GM15510 (cell line): ENCODE measurements around the gene C1QL4.

Source experiments
- POLR2A ChIP-seq: IDR thresholded peaks from 3 replicates; pipeline ENCODE4 v1.6.1; 2011; ENCODE audit warnings: borderline replicate concordance; ENCODE audit not compliant: insufficient read length; ENCODE audit errors: extremely low read depth

C1QL4 gene

DNA sequence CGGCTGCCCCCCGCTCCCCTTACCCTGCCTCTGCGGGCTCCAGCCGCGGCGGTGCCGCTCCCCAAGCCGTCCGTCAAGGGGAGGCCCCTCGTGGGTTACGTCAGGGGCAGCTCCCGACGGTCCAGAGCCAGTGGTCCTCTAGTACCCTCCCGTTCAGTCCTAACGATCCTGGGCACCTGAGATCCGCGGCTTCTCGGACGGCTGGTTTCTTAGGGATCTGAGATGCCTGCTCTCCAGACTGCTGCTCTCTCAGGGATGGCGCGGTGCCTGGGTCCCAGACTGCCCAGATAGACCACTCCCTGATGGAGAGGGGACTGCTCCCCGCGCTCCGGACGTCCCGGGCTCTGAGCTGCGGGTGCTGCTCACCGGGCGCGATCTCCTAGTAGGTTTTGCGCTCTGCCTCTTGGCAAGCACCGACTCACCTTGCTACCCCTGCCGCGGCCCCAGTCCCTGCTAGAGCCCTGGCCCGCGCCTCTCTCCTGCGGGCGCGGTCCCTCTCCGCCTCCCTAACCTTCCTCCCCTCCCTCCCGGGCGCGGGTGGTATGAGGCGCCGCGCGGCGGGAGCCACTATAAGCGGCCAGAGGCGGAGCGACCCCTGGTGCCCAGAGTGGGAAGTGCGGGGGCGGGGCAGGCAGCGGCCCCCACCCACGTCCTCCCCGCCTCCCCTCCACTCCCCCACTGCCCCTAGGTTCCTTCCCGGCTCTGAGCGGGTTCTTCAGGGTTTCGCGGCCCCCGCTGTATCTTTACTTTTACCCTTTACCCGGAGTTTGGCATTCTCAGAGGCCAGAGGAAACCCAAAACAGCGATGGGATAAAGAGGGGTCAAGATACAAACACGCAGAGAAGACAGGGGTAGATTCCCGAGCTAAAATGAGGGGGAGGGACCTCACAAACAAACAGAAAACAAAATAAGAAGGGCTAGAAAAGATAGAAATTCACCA is at the start of gene C1QL4:
C1QL4 (minus strand) TSS at position 544 of the 940 bp plus-strand sequence. CDS start 711 bp downstream, outside the sequence.
- TF ChIP-seq POLR2A, result no peak

DNA sequence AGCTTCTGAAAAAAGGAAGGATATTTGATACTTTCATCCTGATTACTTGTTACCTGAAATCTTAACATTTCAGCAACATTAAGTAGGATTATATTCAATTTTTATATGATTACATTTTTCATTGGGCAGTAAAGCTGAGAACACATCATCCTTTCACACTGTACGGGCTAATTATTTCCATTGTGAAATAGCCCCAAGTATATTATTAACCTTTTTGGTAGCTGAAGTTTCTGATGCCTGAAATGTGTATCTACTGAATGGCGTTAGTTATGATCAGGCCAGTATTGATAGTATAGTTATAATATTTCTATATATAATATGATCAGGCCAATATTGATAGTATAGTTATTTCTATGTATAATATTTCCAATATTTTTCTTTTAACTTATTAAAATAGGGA is 40.4 kb upstream of the C1QL4 start:
- TF ChIP-seq POLR2A, result no peak

DNA sequence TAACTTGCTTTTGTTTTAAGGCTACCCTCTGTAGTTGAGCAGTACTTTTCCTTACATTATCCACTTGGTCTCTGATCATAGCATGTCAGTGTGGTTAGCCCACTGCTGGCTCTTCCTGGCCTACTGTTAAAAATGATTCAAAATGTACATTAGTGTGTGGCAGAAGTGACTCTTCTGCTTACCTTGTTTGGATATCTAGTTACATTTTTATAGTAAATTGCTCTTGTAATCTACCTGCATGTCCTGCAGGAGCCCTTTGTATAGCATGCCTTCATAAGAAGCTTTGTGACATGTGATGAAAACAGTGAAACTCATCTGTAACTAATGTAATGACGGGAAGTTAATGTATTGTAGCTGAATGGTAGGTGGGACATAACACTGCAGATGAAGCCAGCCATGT is 38.4 kb upstream of the C1QL4 start:
- TF ChIP-seq POLR2A, result no peak

DNA sequence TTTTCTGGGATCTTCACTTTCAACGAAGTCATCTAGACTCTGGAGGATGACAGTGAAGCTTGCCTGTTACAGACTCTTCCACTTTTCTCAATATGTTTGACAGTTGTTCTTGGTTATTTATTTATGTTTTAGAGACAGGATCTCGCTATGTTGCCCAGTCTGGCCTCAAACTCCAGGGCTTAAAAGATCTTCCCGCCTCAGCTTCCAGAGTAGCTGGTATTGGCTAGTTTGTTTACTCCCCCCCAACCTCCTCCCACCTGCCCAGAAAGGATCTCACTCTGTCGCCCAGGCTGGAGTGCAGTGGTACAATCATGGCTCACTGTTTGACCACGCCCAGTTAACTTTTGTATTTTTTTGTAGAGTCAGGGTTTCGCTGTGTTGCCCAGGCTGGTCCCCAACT is 33.6 kb upstream of the C1QL4 start:
- no peak for TF ChIP-seq POLR2A

DNA sequence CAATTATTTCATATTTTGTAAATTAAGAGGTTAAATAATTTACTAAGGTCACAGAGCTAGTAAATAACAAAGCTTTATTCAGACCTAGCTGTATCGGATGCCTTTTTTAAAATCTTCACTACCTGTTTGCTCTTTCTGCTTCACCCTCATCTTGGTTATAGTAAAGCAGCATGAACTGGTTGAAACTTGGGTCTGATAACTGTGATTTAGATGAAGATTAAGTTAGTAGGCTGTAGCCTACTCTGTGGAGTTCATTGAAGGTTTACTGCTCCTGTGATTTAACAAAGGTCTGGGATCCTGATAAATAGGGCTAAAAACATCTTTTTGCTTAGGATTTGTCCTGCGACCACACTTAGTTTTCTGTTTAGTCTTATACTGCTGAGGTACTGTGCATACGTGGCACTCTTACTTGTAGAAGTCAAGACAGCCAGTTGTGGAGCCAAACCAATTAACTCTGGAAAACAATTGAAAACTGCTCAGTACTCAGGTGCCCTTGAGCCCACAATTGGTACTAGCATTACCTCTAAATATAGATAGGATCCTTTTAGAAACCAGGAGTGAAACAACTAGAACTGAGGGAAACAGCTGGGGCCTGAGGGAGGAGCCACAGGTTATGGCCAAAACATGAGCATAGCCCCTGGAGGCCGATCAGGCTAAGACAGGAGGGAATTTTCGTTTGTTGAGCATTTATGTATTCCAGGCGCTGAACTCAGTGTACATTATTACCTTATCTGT is 32.6 kb upstream of the C1QL4 start:
- TF ChIP-seq POLR2A, result peak; percentile 20

DNA sequence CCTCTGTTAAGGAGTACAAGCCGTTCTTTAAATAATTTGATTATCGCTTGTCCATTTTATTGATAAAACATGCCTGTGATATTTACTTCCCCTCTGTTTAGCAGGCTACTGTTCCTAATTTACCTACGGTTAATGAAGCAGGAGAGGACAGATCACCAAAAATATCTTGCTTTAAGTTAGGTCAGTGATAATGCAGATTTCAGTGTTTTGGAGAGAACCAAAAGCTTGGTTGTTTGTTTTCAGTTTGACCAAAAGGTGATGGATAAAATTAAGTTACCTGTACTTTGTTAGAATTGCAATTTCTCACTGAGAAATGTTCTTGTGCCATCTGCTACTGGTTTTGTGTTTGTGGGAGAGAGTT is 31.2 kb upstream of the C1QL4 start:
- no peak for TF ChIP-seq POLR2A

DNA sequence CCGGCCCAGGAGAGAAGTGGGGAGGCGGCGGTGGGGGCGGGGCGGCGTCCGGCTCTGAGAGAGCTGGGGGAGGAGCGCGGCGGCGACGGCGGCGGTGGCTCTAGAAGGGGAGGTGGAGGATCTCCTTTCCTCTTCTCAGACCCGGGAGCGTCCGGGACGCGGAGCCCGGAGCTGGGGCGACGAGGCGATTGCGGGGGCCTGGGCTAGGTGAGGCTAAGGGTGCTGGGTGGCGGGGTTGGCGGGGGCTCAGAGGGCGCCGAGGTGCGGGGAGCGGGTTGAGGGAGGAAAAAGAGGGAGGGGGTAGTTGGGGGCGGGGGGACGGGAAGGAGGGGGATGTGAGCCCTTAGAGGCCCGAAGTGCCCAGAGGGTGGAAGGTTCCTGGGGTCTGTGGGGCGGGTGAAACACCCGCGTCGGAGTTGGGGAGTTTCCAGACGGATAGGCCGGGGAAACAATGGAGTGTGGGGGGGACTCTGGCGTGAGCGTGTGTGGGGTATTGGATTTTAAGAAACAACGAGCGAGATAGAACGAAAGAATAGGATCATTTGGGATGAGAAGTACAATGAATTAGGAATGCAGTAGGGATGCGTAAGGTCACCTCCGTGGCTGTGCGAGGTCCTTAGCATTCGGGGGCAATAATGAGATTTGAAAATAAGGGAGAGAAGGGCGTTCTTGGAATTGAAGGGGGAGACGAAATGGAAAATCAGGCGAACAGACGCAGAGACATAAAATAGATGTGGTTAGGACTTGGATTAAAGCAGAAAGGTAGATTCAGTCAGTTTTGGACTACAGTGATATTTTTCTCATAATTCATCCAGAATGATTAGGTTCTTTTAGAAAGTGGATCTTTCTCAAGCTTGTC is 30.6 kb upstream of the C1QL4 start, which contains the start of gene SPATS2:
SPATS2 (plus strand) TSS at position 82 of the 859 bp plus-strand sequence. CDS start 93,551 bp downstream, outside the sequence.
- peak; percentile 51 for TF ChIP-seq POLR2A

DNA sequence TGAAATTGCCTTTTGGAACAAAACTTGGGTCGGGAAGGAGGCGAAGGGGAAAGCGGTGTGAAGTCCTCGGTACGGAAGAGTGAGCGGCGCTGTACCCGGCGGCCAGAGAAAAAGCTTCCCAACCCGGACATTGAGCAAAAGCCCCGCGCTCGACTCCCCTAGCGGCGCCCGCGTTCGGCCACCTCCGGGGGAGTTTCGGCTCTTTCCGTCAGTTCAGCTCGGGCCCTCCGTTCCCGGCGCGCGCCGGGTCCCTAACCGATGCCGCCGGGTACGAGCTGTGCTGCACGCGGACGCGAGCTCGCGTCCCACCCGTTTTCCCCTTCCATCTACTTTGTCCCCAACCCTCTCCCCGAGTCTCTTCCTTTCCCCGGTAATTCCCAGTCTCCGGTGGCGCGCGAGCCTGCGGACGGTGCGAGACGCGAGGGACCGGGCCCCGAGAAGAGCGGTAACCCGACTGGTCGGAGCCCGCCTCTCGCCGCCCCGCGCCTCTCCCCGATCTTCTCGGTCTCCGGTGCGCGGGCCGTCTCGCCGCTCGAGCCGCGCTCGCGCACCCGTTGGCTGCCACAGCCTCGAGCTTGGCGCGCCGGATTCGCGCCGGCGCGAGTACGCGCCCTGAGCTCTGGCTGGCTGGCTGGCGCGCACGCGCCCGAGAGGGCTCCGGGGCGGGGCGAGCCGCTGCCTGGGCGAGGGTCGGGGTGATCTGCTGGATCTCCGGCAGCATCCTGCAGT is 29.8 kb upstream of the C1QL4 start:
- TF ChIP-seq POLR2A, result peak; percentile 84

DNA sequence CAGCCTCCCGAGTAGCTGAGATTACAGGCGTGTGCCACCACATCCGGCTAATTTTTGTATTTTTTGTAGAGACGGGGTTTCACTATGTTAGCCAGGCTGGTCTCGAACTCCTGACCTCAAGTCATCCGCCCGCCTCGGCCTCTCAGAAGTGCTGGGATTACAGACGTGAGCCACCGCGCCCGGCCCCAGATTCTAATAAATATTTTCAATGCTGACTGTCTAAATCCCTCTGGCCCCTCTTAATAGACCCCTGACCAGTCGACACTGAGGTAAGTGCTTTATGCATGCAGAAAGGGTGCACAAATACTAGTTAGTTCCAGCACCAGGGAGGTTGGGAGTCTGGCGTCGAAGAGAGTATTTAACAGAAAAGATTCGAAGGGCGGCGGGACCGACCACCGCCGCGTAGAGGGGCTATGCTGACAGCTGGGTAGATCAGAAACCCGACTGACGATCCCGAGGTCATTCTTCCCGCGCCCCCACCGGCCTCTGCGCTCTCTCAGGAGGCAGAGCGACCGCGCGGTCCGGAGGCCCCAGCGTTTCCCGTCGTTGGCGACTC is 29.2 kb upstream of the C1QL4 start:
- TF ChIP-seq POLR2A, result no peak

DNA sequence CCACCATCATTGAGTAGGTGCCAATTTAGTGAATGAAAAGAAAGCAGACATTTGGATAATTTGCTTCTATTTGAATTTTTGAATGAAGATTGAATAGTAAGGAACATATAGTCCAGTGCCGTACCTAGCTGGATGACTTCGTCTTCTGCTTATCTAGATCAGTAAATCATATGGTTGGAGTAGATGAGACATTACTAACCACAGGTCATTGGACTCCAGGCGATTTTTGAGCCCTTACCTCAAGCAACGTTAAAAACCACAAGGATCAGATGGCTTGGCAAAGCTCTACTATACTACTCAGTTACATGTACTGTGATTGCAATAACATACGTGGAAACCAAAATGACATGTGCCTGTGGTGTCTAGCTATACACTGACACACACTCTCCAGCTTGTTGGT is 28.6 kb upstream of the C1QL4 start:
- no peak for TF ChIP-seq POLR2A

DNA sequence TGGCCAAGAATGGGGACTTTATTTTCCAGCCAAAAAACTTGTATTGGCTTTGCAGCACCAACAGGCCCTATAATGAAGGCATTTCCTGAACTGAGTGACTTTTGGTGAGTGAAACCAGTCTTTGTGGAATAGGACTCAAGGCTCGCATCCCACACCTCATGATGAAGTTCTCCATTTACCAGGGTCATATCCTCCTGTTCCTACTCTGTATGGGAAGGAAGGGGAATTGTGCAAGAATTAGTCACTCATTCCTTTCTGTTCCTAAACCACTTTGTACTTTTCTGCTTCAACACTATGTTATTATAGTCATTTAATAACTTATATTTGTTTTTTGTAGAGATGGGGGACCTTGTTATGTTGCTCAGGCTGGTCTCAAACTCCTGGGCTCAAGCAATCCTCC is 28.0 kb upstream of the C1QL4 start:
- no peak for TF ChIP-seq POLR2A

DNA sequence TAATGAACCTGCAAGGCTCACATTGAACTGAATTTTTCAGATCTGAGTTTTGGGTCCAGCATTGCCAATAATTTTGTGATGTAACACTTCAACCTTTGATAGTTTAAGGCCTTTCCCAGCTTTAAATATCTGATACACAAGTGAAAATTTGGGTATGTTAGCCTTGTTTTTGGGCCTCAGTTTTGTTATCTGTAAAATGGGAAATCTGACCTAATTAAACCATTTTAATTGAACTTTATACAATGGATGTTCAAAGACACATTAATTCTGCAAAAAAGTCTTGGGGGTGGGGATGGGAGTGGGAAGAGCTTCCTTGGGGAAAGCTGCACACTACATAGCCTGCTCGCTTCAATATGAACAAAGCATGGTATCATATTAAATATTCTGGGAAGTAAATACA is 25.1 kb upstream of the C1QL4 start:
- TF ChIP-seq POLR2A, result no peak

DNA sequence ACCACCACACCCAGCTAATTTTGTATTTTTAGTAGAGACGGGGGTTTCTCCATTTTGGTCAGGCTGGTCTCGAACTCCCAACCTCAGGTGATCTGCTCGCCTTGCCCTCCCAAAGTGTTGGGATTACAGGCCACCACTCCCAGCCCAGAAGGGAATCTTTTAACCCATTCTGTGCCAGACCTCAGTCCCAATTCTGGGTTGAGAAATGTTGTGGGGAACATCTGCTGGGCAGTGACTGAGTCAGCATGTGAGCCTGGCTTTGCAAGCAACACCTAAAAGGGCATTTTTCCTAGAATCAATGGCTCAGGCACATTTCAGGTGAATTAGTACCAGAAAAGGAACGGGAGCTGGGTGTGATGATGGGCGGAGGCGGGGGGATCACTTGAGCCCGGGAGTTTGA is 22.7 kb upstream of the C1QL4 start:
- TF ChIP-seq POLR2A, result no peak
